Fibroblast of lung (primary cell): Measurements from ENCODE around the gene RBBP8. TPM values are rescaled to one million over a fixed set of nuclear protein-coding genes. Genes with fewer than 3 reads are reported as not detected.

Source experiments
- DNase-seq, 2 donors: peaks; one replicate each; pipeline versions ENCODE4 v3.0.0 to v3.0.0-alpha.2; 2010; ENCODE audit warnings: low read depth in 2 of 2
- H2AFZ ChIP-seq: 2 replicates; pipeline ENCODE4 v1.5.1; 2012; ENCODE audit warnings: low read length, control low read depth, inconsistent platforms
- H3K27ac ChIP-seq: 2 replicates; pipeline ENCODE4 v1.5.1; 2011; ENCODE audit warnings: low read length, control low read depth; ENCODE audit not compliant: insufficient read depth
- H3K27me3 ChIP-seq: 2 replicates; pipeline ENCODE4 v1.5.1; 2011; ENCODE audit warnings: mild to moderate bottlenecking, low read length; ENCODE audit not compliant: control insufficient read depth, insufficient read depth
- H3K36me3 ChIP-seq: 2 replicates; pipeline ENCODE4 v1.5.1; 2011; ENCODE audit warnings: low read length; ENCODE audit not compliant: control insufficient read depth, insufficient read depth
- H3K4me1 ChIP-seq: 2 replicates; pipeline ENCODE4 v1.5.1; 2011; ENCODE audit warnings: low read length; ENCODE audit not compliant: control insufficient read depth, insufficient read depth; ENCODE audit errors: extremely low read depth
- H3K4me2 ChIP-seq: 2 replicates; pipeline ENCODE4 v1.5.1; 2011; ENCODE audit warnings: low read length, control low read depth; ENCODE audit not compliant: insufficient read depth; ENCODE audit errors: extremely low read depth
- H3K4me3 ChIP-seq, 4 experiments: fragments of 200-600 bp in 1 of 4; sonication (generic) in 1 of 4; replicated peaks in 1 of 4; 2 replicates each; pipeline ENCODE4 v1.5.1; 2011 to 2016; ENCODE audit warnings: low read length in 4 of 4, low read depth in 3 of 4, mild to moderate bottlenecking in 3 of 4, control low read depth in 2 of 4, inconsistent platforms in 1 of 4, mixed read lengths in 1 of 4; ENCODE audit not compliant: insufficient read depth in 1 of 4; ENCODE audit errors: control extremely low read depth in 1 of 4
- H3K79me2 ChIP-seq: 2 replicates; pipeline ENCODE4 v1.5.1; 2012; ENCODE audit warnings: mild to moderate bottlenecking, low read length, inconsistent platforms; ENCODE audit not compliant: control insufficient read depth, insufficient read depth
- H3K9ac ChIP-seq: 2 replicates; pipeline ENCODE4 v1.5.1; 2011; ENCODE audit warnings: mild to moderate bottlenecking, low read length, control low read depth; ENCODE audit not compliant: insufficient read depth
- H3K9me3 ChIP-seq: 2 replicates; pipeline ENCODE4 v1.5.1; 2012; ENCODE audit warnings: low read depth, low read length; ENCODE audit not compliant: control insufficient read depth, insufficient read depth
- H4K20me1 ChIP-seq: 2 replicates; pipeline ENCODE4 v1.5.1; 2011; ENCODE audit warnings: low read length; ENCODE audit not compliant: control insufficient read depth, insufficient read depth; ENCODE audit errors: extremely low read depth
- EZH2 ChIP-seq: IDR thresholded peaks from 2 replicates; pipeline ENCODE4 v1.5.1; 2012; ENCODE audit warnings: low read length, control low read depth, mild to moderate bottlenecking; ENCODE audit errors: missing control alignments
- polyA plus RNA-seq, 2 donors: library from polyadenylated mRNA; depleted of rRNA in 1 of 2; stranded (reverse) in 1 of 2; unstranded in 1 of 2; fragments of >200 nt; gene quantifications; 2 replicates each; pipeline ENCODE4 v1.2.1, GENCODE V29; 2011 to 2012; ENCODE audit warnings: missing spikeins in 1 of 2
- total RNA-seq: library from RNA; depleted of rRNA; stranded (reverse); fragments of >200 nt; gene quantifications from 2 replicates; pipeline ENCODE4 v1.2.1, GENCODE V29; 2014
- TF ChIP-seq, protein P1 (sequence below), 2 donors: IDR thresholded peaks in 1 of 2; conservative IDR thresholded peaks in 1 of 2; 1 replicate in 1 of 2; 2 replicates in 1 of 2; pipeline ENCODE4 v1.5.1; 2011 to 2012; ENCODE audit warnings: low read length in 2 of 2, control low read depth in 1 of 2, inconsistent platforms in 1 of 2, low read depth in 1 of 2, mild to moderate bottlenecking in 1 of 2

The RBBP8 gene
- total and polyA plus RNA-seq, 2 donors (not counting 1 experiment from before 2014, with no cell fraction given): 17.8 to 21.0 TPM

DNA sequence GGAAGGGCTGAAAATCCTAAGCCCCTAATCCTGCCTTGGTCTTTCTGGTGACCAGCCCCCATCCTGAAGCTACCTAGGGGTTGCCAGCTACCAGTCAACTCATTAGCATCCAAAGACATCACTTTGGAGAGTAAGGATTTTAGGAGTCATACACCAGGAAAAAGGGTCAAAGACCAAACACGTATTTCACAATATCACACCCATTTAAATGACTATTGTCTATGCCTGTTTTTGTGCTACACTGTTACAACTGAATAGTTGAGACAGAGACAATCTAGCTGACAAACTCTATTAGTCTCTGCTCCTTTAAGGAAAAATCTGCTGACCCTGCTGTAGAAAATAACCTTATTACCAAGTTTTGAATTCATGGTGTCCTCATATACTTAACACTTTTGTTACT, 21.0 kb upstream of the RBBP8 start:
- Histone ChIP-seq H3K27ac (no peak overlapping the region), H3K4me1 (no peaks in the 10 kb centered on the region), H2AFZ (no peak overlapping the region), H3K4me3 (no peak overlapping the region), H4K20me1 (no peaks in the 10 kb centered on the region), H3K79me2 (no peaks in the 10 kb centered on the region), H3K27me3 (no peaks in the 10 kb centered on the region), H3K36me3 (no peaks in the 10 kb centered on the region), H3K9ac (no peak overlapping the region), H3K4me2 (no peak overlapping the region), H3K9me3 (no peaks in the 10 kb centered on the region)
- no peak for TF ChIP-seq EZH2
- TF ChIP-seq, protein P1, sequence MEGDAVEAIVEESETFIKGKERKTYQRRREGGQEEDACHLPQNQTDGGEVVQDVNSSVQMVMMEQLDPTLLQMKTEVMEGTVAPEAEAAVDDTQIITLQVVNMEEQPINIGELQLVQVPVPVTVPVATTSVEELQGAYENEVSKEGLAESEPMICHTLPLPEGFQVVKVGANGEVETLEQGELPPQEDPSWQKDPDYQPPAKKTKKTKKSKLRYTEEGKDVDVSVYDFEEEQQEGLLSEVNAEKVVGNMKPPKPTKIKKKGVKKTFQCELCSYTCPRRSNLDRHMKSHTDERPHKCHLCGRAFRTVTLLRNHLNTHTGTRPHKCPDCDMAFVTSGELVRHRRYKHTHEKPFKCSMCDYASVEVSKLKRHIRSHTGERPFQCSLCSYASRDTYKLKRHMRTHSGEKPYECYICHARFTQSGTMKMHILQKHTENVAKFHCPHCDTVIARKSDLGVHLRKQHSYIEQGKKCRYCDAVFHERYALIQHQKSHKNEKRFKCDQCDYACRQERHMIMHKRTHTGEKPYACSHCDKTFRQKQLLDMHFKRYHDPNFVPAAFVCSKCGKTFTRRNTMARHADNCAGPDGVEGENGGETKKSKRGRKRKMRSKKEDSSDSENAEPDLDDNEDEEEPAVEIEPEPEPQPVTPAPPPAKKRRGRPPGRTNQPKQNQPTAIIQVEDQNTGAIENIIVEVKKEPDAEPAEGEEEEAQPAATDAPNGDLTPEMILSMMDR (conservative IDR thresholded peaks at IDR 0.05 in 1 of 2, IDR thresholded peaks at IDR 0.05 in 1 of 2; ENCODE audit: low read depth in 1 of 2, low read length in 2 of 2): no peak
- no peak for DNase-seq

DNA sequence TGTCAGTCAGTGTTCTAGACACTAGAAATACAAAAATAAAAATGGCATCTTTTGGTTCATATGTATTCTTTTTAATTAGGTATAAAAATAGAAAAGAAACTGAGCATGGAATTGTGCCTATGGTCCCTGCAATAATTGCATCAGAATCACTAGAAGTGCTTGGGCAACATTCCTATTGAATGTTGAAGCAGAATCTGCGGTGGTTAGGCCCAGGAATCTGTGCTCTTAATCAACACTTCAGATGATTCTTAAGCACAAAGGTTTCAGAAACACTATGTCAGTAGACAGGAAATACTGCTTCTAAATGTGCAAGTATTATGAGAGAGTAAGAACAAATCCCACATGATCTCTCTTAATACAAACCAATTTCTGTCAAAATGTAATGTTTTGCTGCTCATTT, 20.3 kb upstream of the RBBP8 start:
- TF ChIP-seq, protein P1 (conservative IDR thresholded peaks at IDR 0.05 in 1 of 2, IDR thresholded peaks at IDR 0.05 in 1 of 2; ENCODE audit: low read depth in 1 of 2, low read length in 2 of 2): no peak
- no peak for TF ChIP-seq EZH2
- Histone ChIP-seq H3K36me3 (no peaks in the 10 kb centered on the region), H3K9me3 (no peaks in the 10 kb centered on the region), H3K4me3 (no peak overlapping the region), H3K9ac (no peak overlapping the region), H3K4me2 (no peak overlapping the region), H4K20me1 (no peaks in the 10 kb centered on the region), H3K27me3 (no peaks in the 10 kb centered on the region), H2AFZ (no peak overlapping the region), H3K79me2 (no peaks in the 10 kb centered on the region), H3K27ac (no peak overlapping the region), H3K4me1 (no peaks in the 10 kb centered on the region)
- DNase-seq: peak; percentile 44 to 79

DNA sequence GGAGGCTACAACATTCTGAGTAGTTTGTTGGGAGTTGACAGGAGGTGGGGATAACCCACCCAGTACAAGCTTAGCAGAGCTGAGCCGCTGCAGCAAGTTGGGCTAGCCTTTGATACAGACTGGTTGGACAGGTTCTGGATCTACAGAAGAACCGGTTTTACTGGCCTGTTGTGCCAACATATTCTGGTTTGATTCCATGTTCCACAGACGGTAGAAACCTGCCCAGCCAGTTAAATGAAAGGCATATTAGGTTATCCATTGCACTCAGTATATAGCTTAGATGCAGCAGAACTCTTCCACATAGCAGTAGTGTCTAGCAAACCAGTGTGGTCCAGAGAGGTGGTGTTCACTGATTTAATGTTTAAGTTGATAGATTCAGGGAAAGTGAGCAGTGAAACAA, 19.3 kb upstream of the RBBP8 start:
- Histone ChIP-seq H3K27me3 (no peaks in the 10 kb centered on the region), H3K4me1 (no peaks in the 10 kb centered on the region), H3K36me3 (no peaks in the 10 kb centered on the region), H3K4me2 (no peak overlapping the region), H3K9ac (no peak overlapping the region), H3K4me3 (no peak overlapping the region), H2AFZ (no peak overlapping the region), H3K27ac (no peak overlapping the region), H3K9me3 (no peaks in the 10 kb centered on the region), H4K20me1 (no peaks in the 10 kb centered on the region), H3K79me2 (no peaks in the 10 kb centered on the region)
- TF ChIP-seq EZH2: no peak
- TF ChIP-seq, protein P1 (conservative IDR thresholded peaks at IDR 0.05 in 1 of 2, IDR thresholded peaks at IDR 0.05 in 1 of 2; ENCODE audit: low read depth in 1 of 2, low read length in 2 of 2): no peak
- DNase-seq: no peak
